Kidney (tissue), 14 donors: Measurements from ENCODE around the gene CNTFR. TPM values are rescaled to one million over a fixed set of nuclear protein-coding genes. Genes with fewer than 3 reads are reported as not detected.

Experiments
- DNase-seq, 5 donors: peaks; one replicate each; pipeline ENCODE4 v3.0.0-alpha.2; 2013 to 2020
- FAIRE-seq: peaks from 2 replicates; lab custom pipeline; 2012; peaks lifted over from hg19 to GRCh38; lab: Jason Lieb, UNC
- H3K27ac ChIP-seq, 2 donors: one replicate each; pipeline ENCODE4 v1.7.0; 2013; ENCODE audit warnings: low read depth in 2 of 2, low read length in 2 of 2, inconsistent platforms in 1 of 2
- H3K27me3 ChIP-seq: one replicate; pipeline ENCODE4 v1.7.1; 2013; ENCODE audit warnings: low read length, inconsistent platforms; ENCODE audit not compliant: control insufficient read depth, insufficient read depth
- H3K36me3 ChIP-seq, 3 donors: one replicate each; pipeline versions ENCODE4 v1.7.0 to v1.7.1; 2013; ENCODE audit warnings: low read length in 3 of 3, control low read depth in 1 of 3, inconsistent platforms in 1 of 3; ENCODE audit not compliant: insufficient read depth in 3 of 3, control insufficient read depth in 2 of 3
- H3K4me1 ChIP-seq, 3 donors: one replicate each; pipeline versions ENCODE4 v1.7.0 to v1.7.1; 2013; ENCODE audit warnings: low read length in 3 of 3, inconsistent platforms in 1 of 3, low read depth in 1 of 3; ENCODE audit not compliant: control insufficient read depth in 2 of 3, insufficient read depth in 2 of 3
- H3K4me3 ChIP-seq, 3 donors: one replicate each; pipeline versions ENCODE4 v1.7.0 to v1.8.1; 2013; ENCODE audit warnings: low read length in 3 of 3, control low read depth in 1 of 3, inconsistent platforms in 1 of 3
- H3K9ac ChIP-seq, 3 donors: one replicate each; pipeline versions ENCODE4 v1.7.0 to v1.7.1; 2013; ENCODE audit warnings: low read length in 3 of 3, control low read depth in 1 of 3, inconsistent platforms in 1 of 3
- H3K9me3 ChIP-seq, 3 donors: one replicate each; pipeline versions ENCODE4 v1.7.0 to v1.7.1; 2013; ENCODE audit warnings: low read length in 3 of 3, control low read depth in 1 of 3, inconsistent platforms in 1 of 3; ENCODE audit not compliant: control insufficient read depth in 2 of 3, insufficient read depth in 1 of 3
- intact Hi-C: fragments of 100-400 bp; cut with DNase I; formaldehyde crosslinking; loops from one replicate; pipeline ENCODE4 v1.11.1; 2022
- polyA plus RNA-seq: library from polyadenylated mRNA; stranded (reverse); fragments of 350-450 nt; fragmentation: Illumina TruSeq; extraction: RNeasy Lipid Tissue Mini Kit (QIAGEN cat#74804); gene quantifications from one replicate; pipeline ENCODE4 v1.2.3, GENCODE V29; 2014; ENCODE audit warnings: low read depth, low replicate concordance; ENCODE audit not compliant: insufficient read depth
- total RNA-seq: library from RNA; stranded (reverse); fragmentation: NEBNext Ultra II Directional; extraction: Animal tissue kit (Norgen Biotek cat#: 25700); gene quantifications from one replicate; pipeline ENCODE4 v1.2.1, GENCODE V29; 2021
- TF ChIP-seq, protein P1 (sequence below): IDR thresholded peaks from 3 replicates; pipeline ENCODE4 v1.5.1; 2012; ENCODE audit warnings: mild to moderate bottlenecking, moderate library complexity, borderline replicate concordance; ENCODE audit not compliant: insufficient read depth; ENCODE audit errors: extremely low read depth
- donor health status: control.
- donor health status: control.
- donor health status: control.
- donor health status: control.
- donor health status: control.
- donor health status: DM: yes; HTN: yes; CAD: no.
- donor health status: Normal renal cell carcinoma (clear cell type).

The CNTFR gene
- total and polyA plus RNA-seq, 2 donors from 2014 or later = 1.7 to 3.7 TPM

- intact Hi-C loops = no loop called here
- no peaks in the 10 kb centered on the region for H3K27me3 ChIP-seq
- DNase-seq (no peak), FAIRE-seq (no peak)
- no peak overlapping the region for H3K9ac ChIP-seq
- no peaks in the 10 kb centered on the region for H3K36me3 ChIP-seq
- H3K9me3 ChIP-seq = no peaks in the 10 kb centered on the region
- TF ChIP-seq, protein P1, sequence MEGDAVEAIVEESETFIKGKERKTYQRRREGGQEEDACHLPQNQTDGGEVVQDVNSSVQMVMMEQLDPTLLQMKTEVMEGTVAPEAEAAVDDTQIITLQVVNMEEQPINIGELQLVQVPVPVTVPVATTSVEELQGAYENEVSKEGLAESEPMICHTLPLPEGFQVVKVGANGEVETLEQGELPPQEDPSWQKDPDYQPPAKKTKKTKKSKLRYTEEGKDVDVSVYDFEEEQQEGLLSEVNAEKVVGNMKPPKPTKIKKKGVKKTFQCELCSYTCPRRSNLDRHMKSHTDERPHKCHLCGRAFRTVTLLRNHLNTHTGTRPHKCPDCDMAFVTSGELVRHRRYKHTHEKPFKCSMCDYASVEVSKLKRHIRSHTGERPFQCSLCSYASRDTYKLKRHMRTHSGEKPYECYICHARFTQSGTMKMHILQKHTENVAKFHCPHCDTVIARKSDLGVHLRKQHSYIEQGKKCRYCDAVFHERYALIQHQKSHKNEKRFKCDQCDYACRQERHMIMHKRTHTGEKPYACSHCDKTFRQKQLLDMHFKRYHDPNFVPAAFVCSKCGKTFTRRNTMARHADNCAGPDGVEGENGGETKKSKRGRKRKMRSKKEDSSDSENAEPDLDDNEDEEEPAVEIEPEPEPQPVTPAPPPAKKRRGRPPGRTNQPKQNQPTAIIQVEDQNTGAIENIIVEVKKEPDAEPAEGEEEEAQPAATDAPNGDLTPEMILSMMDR = no peak
- H3K27ac ChIP-seq = no peak overlapping the region
- no peaks in the 10 kb centered on the region for H3K4me1 ChIP-seq
- H3K4me3 ChIP-seq = no peak overlapping the region
Observed at GRCh38 chr9:34502471-34502870, 87.1 kb downstream of the CNTFR start.

DNA sequence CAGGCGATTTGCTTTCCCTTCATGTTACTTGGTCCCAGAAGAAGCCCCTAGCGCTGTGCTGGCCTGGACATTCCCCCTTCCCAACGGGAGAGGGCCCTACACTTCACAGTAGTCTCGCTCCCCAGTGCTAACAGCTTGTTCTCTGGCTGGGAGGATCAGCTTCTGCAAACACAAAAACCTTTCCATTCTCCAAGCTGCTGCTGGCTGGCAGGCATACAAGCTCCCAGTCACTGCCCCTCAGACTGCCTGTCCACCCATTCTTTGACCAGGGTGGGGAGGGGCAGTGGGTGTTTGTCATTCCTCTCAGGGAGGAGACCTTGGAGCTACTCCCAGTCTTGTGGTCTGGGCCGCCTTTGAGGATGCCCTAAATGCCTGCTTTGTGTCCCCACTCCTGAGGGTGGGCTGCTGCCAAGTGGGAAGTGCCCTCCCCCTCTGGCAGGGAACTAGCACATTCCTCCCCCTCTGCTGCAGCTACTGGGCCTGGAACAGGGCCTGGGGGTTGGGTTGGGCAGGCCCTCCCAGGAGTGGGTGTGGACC lies 87.6 kb downstream of the CNTFR start:
- TF ChIP-seq, protein P1 = no peak
- FAIRE-seq = no peak
- Histone ChIP-seq H3K4me1 (no peaks in the 10 kb centered on the region), H3K27me3 (no peaks in the 10 kb centered on the region), H3K9me3 (no peaks in the 10 kb centered on the region), H3K36me3 (no peaks in the 10 kb centered on the region), H3K27ac (no peak overlapping the region), H3K9ac (no peak overlapping the region), H3K4me3 (no peak overlapping the region)
- intact Hi-C loops = no loop called here
- peak in 3 of 5 donors; percentile 42 to 67 (median 43) for DNase-seq

Other genes with a start within 250 kb of the CNTFR start
- 8.1 TPM for gene MYORG, start 212.8 kb downstream of the CNTFR start, total RNA-seq
- 13.5 TPM for gene MYORG, start 212.8 kb downstream of the CNTFR start, polyA plus RNA-seq
- 21.1 TPM for gene FAM219A, start 131.2 kb downstream of the CNTFR start, total RNA-seq
- gene FAM219A, start 131.2 kb downstream of the CNTFR start, polyA plus RNA-seq = 8.7 TPM
- gene DNAI1, start 130.9 kb downstream of the CNTFR start, total RNA-seq = 3.0 TPM
- 2.4 TPM for gene DNAI1, start 130.9 kb downstream of the CNTFR start, polyA plus RNA-seq
- 0.22 TPM for gene ENHO, start 66.7 kb downstream of the CNTFR start, total RNA-seq
- 2.7 TPM for gene ENHO, start 66.7 kb downstream of the CNTFR start, polyA plus RNA-seq
- gene RPP25L, start 22.4 kb upstream of the CNTFR start, total RNA-seq = 21.9 TPM
- 73.8 TPM for gene RPP25L, start 22.4 kb upstream of the CNTFR start, polyA plus RNA-seq
- 92.0 TPM for gene DCTN3, start 30.8 kb upstream of the CNTFR start, total RNA-seq
- 175 TPM for gene DCTN3, start 30.8 kb upstream of the CNTFR start, polyA plus RNA-seq
- gene ARID3C, start 39.3 kb upstream of the CNTFR start, total RNA-seq = not detected
- not detected for gene ARID3C, start 39.3 kb upstream of the CNTFR start, polyA plus RNA-seq
- gene SIGMAR1, start 48.1 kb upstream of the CNTFR start, total RNA-seq = 40.6 TPM
- gene SIGMAR1, start 48.1 kb upstream of the CNTFR start, polyA plus RNA-seq = 43.3 TPM
- gene GALT, start 57.0 kb upstream of the CNTFR start, total RNA-seq = 49.2 TPM
- gene GALT, start 57.0 kb upstream of the CNTFR start, polyA plus RNA-seq = 83.7 TPM
- 15.2 TPM for gene IL11RA, start 62.5 kb upstream of the CNTFR start, total RNA-seq
- 17.7 TPM for gene IL11RA, start 62.5 kb upstream of the CNTFR start, polyA plus RNA-seq
- gene CCL27, start 72.9 kb upstream of the CNTFR start, total RNA-seq = not detected
- not detected for gene CCL27, start 72.9 kb upstream of the CNTFR start, polyA plus RNA-seq
- gene CCL19, start 101.6 kb upstream of the CNTFR start, total RNA-seq = 60.8 TPM
- 11.4 TPM for gene CCL19, start 101.6 kb upstream of the CNTFR start, polyA plus RNA-seq
- gene CCL21, start 120.4 kb upstream of the CNTFR start, total RNA-seq = 92.8 TPM
- 42.8 TPM for gene CCL21, start 120.4 kb upstream of the CNTFR start, polyA plus RNA-seq